HepG2 (cell line): ENCODE measurements around the gene ZFP36. TPM values are rescaled to one million over a fixed set of nuclear protein-coding genes. Genes with fewer than 3 reads are reported as not detected.

ENCODE experiments used
- ATAD3A ChIP-seq: sonication (generic); formaldehyde crosslinking; IDR thresholded peaks from 2 replicates; pipeline ENCODE4 v1.4.0; 2020; ENCODE audit warnings: missing genetic modification reagents
- ELF1 ChIP-seq: sonication (generic); formaldehyde crosslinking; IDR thresholded peaks from 2 replicates; pipeline ENCODE4 v1.4.0; 2020; ENCODE audit warnings: missing genetic modification reagents
- HDAC1 ChIP-seq: sonication (generic); formaldehyde crosslinking; IDR thresholded peaks from 2 replicates; pipeline ENCODE4 v1.5.1; 2020; ENCODE audit warnings: mild to moderate bottlenecking, missing genetic modification reagents
- HOXD1 ChIP-seq: sonication (generic); formaldehyde crosslinking; IDR thresholded peaks from 2 replicates; pipeline ENCODE4 v1.5.0; 2020; ENCODE audit warnings: missing genetic modification reagents
- JUND ChIP-seq: sonication (generic); formaldehyde crosslinking; IDR thresholded peaks from 2 replicates; pipeline ENCODE4 v1.8.0; 2022; ENCODE audit warnings: mild to moderate bottlenecking, missing genetic modification reagents
- KLF16 ChIP-seq, 2 experiments: sonication (generic) in 1 of 2; formaldehyde crosslinking in 1 of 2; IDR thresholded peaks; 2 replicates each; pipeline versions ENCODE4 v1.6.1 to v1.8.0; 2016 to 2023; ENCODE audit warnings: missing genetic modification reagents in 2 of 2, missing compliant biosample characterization in 1 of 2
- MED8 ChIP-seq: sonication (generic); formaldehyde crosslinking; IDR thresholded peaks from 2 replicates; pipeline ENCODE4 v1.8.1; 2023; ENCODE audit warnings: mild to moderate bottlenecking, missing genetic modification reagents; ENCODE audit not compliant: insufficient replicate concordance
- NR2F6 ChIP-seq, 2 experiments: IDR thresholded peaks; 2 replicates each; pipeline ENCODE4 v1.6.1; 2016; ENCODE audit warnings: antibody characterized with exemption in 1 of 2, mild to moderate bottlenecking in 1 of 2
- PHB2 ChIP-seq: fragments of 450-650 bp; IDR thresholded peaks from 2 replicates; pipeline ENCODE4 v1.6.1; 2018; ENCODE audit not compliant: partially characterized antibody
- PHF5A ChIP-seq: IDR thresholded peaks from one replicate; pipeline ENCODE4 v1.6.1; 2018; ENCODE audit warnings: low read depth, missing genetic modification reagents; ENCODE audit not compliant: unreplicated experiment
- RARA ChIP-seq: IDR thresholded peaks from 2 replicates; pipeline ENCODE4 v1.6.1; 2016; ENCODE audit warnings: missing genetic modification reagents, missing compliant biosample characterization
- TOE1 ChIP-seq: sonication (generic); formaldehyde crosslinking; IDR thresholded peaks from 2 replicates; pipeline ENCODE4 v1.4.0; 2020; ENCODE audit warnings: mild to moderate bottlenecking, missing genetic modification reagents
- TRIM24 ChIP-seq: sonication (generic); formaldehyde crosslinking; IDR thresholded peaks from 2 replicates; pipeline ENCODE4 v1.8.0; 2022; ENCODE audit warnings: mild to moderate bottlenecking, missing genetic modification reagents
- U2AF1 ChIP-seq: fragments of 200-400 bp; formaldehyde crosslinking; optimal IDR thresholded peaks from 2 replicates; pipeline ENCODE3; 2017; ENCODE audit warnings: mild to moderate bottlenecking, low read depth, low read length
- ZNF160 ChIP-seq: sonication (generic); formaldehyde crosslinking; IDR thresholded peaks from 2 replicates; pipeline ENCODE4 v1.8.0; 2022; ENCODE audit warnings: mild to moderate bottlenecking, inconsistent platforms, missing genetic modification reagents
- ZNF256 ChIP-seq: sonication (generic); formaldehyde crosslinking; conservative IDR thresholded peaks from 2 replicates; pipeline ENCODE4 v1.4.0; 2020; ENCODE audit warnings: missing genetic modification reagents
- ZNF33B ChIP-seq: sonication (generic); formaldehyde crosslinking; IDR thresholded peaks from 2 replicates; pipeline ENCODE4 v1.5.1; 2020; ENCODE audit warnings: mild to moderate bottlenecking, missing genetic modification reagents
- ZNF564 ChIP-seq: sonication (generic); formaldehyde crosslinking; IDR thresholded peaks from 2 replicates; pipeline ENCODE4 v1.8.1; 2023; ENCODE audit warnings: mild to moderate bottlenecking, missing genetic modification reagents
- ZNF678 ChIP-seq: sonication (generic); formaldehyde crosslinking; IDR thresholded peaks from 2 replicates; pipeline ENCODE4 v1.4.0; 2020; ENCODE audit warnings: mild to moderate bottlenecking, missing genetic modification reagents
- ZNF775 ChIP-seq: sonication (generic); formaldehyde crosslinking; IDR thresholded peaks from 2 replicates; pipeline ENCODE4 v1.4.0; 2020; ENCODE audit warnings: missing genetic modification reagents, mild to moderate bottlenecking, moderate library complexity, borderline replicate concordance
- ZNF879 ChIP-seq: sonication (generic); formaldehyde crosslinking; IDR thresholded peaks from 2 replicates; pipeline ENCODE4 v1.8.1; 2023; ENCODE audit warnings: missing genetic modification reagents
- ZNF891 ChIP-seq: sonication (generic); formaldehyde crosslinking; IDR thresholded peaks from 2 replicates; pipeline ENCODE4 v1.5.0; 2020; ENCODE audit warnings: mild to moderate bottlenecking, missing genetic modification reagents
- polyA plus RNA-seq, 8 experiments: library from polyadenylated mRNA; depleted of rRNA in 3 of 8; stranded (reverse) in 7 of 8; unstranded in 1 of 8; fragments of >200 nt; fragmentation: Illumina TruSeq in 4 of 8; extraction: Trizol in 4 of 8; gene quantifications; 2 replicates each; pipeline versions ENCODE4 v1.2.1 to v1.2.3, GENCODE V29; 2011 to 2016; ENCODE audit warnings: low read depth in 4 of 8, missing spikeins in 1 of 8, mixed read lengths in 1 of 8; ENCODE audit not compliant: insufficient read depth in 1 of 8
- total RNA-seq, 5 experiments: library from RNA; depleted of rRNA; stranded (reverse); fragments of >200 nt; fragmentation: Illumina TruSeq; extraction: Trizol; gene quantifications; 2 replicates each; pipeline ENCODE4 v1.2.3, GENCODE V29; 2016; ENCODE audit warnings: low read depth in 1 of 5
- TF ChIP-seq, protein P1 (sequence below): sonication (generic); formaldehyde crosslinking; IDR thresholded peaks from 2 replicates; pipeline ENCODE4 v1.8.1; 2023; ENCODE audit warnings: mild to moderate bottlenecking, moderate library complexity, missing genetic modification reagents
- TF ChIP-seq, protein P2 (sequence below): sonication (generic); formaldehyde crosslinking; IDR thresholded peaks from 2 replicates; pipeline ENCODE4 v1.9.0; 2021; ENCODE audit warnings: missing genetic modification reagents, mild to moderate bottlenecking, borderline replicate concordance
- TF ChIP-seq, protein P3 (sequence below): sonication (generic); formaldehyde crosslinking; IDR thresholded peaks from 2 replicates; pipeline ENCODE4 v1.4.0; 2020; ENCODE audit warnings: missing genetic modification reagents

ZFP36 gene
- total and polyA plus RNA-seq, 2 of the 13 experiments (the other 11 are each of a cell fraction or from before 2014, with no cell fraction given), result 1.4 to 1.7 TPM

DNA sequence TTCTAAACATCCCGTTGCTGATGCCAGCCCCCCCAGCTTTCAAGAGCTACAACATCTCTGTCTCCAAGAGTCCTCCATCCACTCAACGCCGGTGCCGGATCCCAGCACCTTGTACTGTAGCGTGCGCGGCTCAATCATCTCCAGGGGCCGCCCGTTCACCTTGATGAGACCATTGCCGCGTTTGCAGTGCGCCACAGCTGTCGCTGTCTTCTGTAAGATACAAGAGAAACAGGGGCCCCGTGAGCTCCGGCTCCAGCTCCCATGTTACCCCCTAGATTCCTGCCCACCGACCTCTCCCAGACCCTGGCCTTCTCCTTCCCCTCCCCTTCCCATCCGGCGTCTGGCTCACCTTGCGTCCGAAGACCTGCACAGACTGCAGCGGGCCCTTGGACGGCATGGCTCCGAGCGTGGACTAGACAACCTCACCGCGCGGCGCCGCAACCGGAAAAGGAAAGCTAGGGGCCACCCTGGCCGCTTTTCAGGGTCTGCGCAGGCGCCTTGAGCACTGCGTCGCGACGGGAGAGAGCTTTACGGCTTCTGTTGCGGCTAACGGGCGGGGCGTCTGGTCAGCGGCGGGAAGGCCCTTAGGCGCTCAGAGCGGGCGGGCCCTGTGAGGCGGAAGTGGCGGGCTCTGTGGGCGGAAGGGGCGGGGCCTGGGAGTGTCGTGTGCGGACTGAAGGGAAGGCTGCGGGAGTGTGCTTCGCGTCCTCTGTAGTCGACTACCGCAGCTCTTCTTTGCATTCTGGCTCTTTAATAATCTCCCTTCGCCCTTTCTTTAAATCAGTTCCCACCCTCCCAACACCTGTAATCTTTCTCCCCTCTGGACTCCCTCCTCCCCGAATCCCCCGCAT is 29.1 kb downstream of the ZFP36 start, which contains the start of gene RPS16 (continued):
- TF ChIP-seq ZNF879 (no peak), TOE1 (CRISPR knock-in tag) (0 out of 2 replicates have a peak, but pooled peaks have one; percentile 54), ZNF775 (CRISPR knock-in tag) (peak; percentile 89; the same call in 1 of the 2 replicates), U2AF1 (no peak), ZNF160 (peak; percentile 72), ZNF256 (no peak; the same call in 1 of the 2 replicates), KLF16 (CRISPR knock-in tag; IDR thresholded peaks at IDR 0.05) (peak in 1 of 2 experiments; percentile 62; a peak in 1 of 4 replicates), ZNF678 (CRISPR knock-in tag) (no peak), ELF1 (peak; percentile 95), PHB2 (no peak), TRIM24 (CRISPR knock-in tag) (no peak), RARA (CRISPR knock-in tag) (no peak; the same call in 1 of the 2 replicates), JUND (CRISPR knock-in tag) (no peak), PHF5A (no peak), ATAD3A (CRISPR knock-in tag) (no peak), ZNF564 (CRISPR knock-in tag) (no peak; the same call in 1 of the 2 replicates), HOXD1 (CRISPR knock-in tag) (0 out of 2 replicates have a peak, but pooled peaks have one; percentile 46), HDAC1 (CRISPR knock-in tag) (peak; percentile 96), NR2F6 (IDR thresholded peaks at IDR 0.05) (no peak), NR2F6 (CRISPR knock-in tag; IDR thresholded peaks at IDR 0.05) (no peak; the same call in 1 of the 2 replicates), MED8 (peak; percentile 68), ZNF891 (CRISPR knock-in tag) (peak; percentile 96), ZNF33B (CRISPR knock-in tag) (no peak)
- TF ChIP-seq, protein P1, sequence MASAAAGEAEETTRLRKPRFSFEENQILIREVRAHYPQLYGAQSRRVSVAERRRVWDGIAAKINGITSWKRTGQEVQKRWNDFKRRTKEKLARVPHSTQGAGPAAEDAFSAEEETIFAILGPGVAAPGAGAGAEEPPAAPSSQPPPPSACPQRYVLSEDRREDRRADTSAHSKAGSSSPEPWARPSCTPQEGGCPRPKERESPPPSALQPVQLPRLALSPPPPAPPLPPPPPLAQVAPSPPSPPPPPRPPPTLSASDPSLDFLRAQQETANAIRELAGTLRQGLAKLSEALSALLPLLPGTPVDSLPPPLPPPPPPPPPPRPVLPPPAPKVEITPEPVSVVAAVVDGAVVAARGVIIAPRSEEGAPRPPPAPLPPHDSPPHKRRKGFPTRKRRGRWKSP (CRISPR knock-in tag), result peak; percentile 68; the same call in 1 of the 2 replicates
- TF ChIP-seq, protein P2, sequence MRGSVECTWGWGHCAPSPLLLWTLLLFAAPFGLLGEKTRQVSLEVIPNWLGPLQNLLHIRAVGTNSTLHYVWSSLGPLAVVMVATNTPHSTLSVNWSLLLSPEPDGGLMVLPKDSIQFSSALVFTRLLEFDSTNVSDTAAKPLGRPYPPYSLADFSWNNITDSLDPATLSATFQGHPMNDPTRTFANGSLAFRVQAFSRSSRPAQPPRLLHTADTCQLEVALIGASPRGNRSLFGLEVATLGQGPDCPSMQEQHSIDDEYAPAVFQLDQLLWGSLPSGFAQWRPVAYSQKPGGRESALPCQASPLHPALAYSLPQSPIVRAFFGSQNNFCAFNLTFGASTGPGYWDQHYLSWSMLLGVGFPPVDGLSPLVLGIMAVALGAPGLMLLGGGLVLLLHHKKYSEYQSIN (CRISPR knock-in tag), result no peak
- TF ChIP-seq, protein P3, sequence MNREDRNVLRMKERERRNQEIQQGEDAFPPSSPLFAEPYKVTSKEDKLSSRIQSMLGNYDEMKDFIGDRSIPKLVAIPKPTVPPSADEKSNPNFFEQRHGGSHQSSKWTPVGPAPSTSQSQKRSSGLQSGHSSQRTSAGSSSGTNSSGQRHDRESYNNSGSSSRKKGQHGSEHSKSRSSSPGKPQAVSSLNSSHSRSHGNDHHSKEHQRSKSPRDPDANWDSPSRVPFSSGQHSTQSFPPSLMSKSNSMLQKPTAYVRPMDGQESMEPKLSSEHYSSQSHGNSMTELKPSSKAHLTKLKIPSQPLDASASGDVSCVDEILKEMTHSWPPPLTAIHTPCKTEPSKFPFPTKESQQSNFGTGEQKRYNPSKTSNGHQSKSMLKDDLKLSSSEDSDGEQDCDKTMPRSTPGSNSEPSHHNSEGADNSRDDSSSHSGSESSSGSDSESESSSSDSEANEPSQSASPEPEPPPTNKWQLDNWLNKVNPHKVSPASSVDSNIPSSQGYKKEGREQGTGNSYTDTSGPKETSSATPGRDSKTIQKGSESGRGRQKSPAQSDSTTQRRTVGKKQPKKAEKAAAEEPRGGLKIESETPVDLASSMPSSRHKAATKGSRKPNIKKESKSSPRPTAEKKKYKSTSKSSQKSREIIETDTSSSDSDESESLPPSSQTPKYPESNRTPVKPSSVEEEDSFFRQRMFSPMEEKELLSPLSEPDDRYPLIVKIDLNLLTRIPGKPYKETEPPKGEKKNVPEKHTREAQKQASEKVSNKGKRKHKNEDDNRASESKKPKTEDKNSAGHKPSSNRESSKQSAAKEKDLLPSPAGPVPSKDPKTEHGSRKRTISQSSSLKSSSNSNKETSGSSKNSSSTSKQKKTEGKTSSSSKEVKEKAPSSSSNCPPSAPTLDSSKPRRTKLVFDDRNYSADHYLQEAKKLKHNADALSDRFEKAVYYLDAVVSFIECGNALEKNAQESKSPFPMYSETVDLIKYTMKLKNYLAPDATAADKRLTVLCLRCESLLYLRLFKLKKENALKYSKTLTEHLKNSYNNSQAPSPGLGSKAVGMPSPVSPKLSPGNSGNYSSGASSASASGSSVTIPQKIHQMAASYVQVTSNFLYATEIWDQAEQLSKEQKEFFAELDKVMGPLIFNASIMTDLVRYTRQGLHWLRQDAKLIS (CRISPR knock-in tag), result peak; percentile 70; the same call in 1 of the 2 replicates
